Mesenchymal stem cell (in vitro differentiated cells and primary cell): ENCODE results near the gene RHBDL1.
A peak's percentile ranks its signal among the peaks of the same experiment; 100 is the strongest.

Source experiments
- DNase-seq: peaks from one replicate; pipeline ENCODE4 v3.0.0-alpha.2; 2013
- H2AFZ ChIP-seq: one replicate; pipeline ENCODE4 v1.6.1; 2013; ENCODE audit warnings: low read depth, mild to moderate bottlenecking, control low read depth, inconsistent platforms, low read length, moderate library complexity
- H2AK5ac ChIP-seq: 2 replicates; pipeline ENCODE4 v1.6.1; 2013; ENCODE audit warnings: low read length, moderate library complexity, mild to moderate bottlenecking, inconsistent platforms; ENCODE audit not compliant: severe bottlenecking
- H2BK120ac ChIP-seq: one replicate; pipeline ENCODE4 v1.6.1; 2013; ENCODE audit warnings: low read depth, mild to moderate bottlenecking, inconsistent platforms, low read length, moderate library complexity
- H2BK12ac ChIP-seq, 2 experiments: one replicate each; pipeline ENCODE4 v1.6.1; 2013; ENCODE audit warnings: inconsistent platforms in 2 of 2, low read length in 2 of 2, mild to moderate bottlenecking in 2 of 2, moderate library complexity in 2 of 2, control low read depth in 1 of 2
- H2BK15ac ChIP-seq: one replicate; pipeline ENCODE4 v1.6.1; 2013; ENCODE audit warnings: mild to moderate bottlenecking, low read depth, inconsistent platforms; ENCODE audit not compliant: poor library complexity, severe bottlenecking
- H2BK5ac ChIP-seq: 2 replicates; pipeline ENCODE4 v1.6.1; 2013; ENCODE audit warnings: low read depth, mild to moderate bottlenecking, low read length, control low read depth, inconsistent platforms; ENCODE audit not compliant: poor library complexity, severe bottlenecking
- H3K14ac ChIP-seq, 2 experiments: one replicate each; pipeline ENCODE4 v1.6.1; 2013; ENCODE audit warnings: inconsistent platforms in 2 of 2, low read length in 2 of 2, control low read depth in 1 of 2, mild to moderate bottlenecking in 1 of 2, moderate library complexity in 1 of 2
- H3K18ac ChIP-seq, 2 experiments: one replicate each; pipeline ENCODE4 v1.6.1; 2013; ENCODE audit warnings: inconsistent platforms in 2 of 2, low read length in 2 of 2, control low read depth in 1 of 2, low read depth in 1 of 2, mild to moderate bottlenecking in 1 of 2
- H3K23ac ChIP-seq, 2 experiments: one replicate each; pipeline ENCODE4 v1.6.1; 2013; ENCODE audit warnings: inconsistent platforms in 2 of 2, low read length in 2 of 2, mild to moderate bottlenecking in 2 of 2, moderate library complexity in 2 of 2, control low read depth in 1 of 2
- H3K27ac ChIP-seq: 2 replicates; pipeline ENCODE4 v1.5.1; 2013; ENCODE audit warnings: mild to moderate bottlenecking, moderate library complexity, low read length, control low read depth, inconsistent platforms; ENCODE audit not compliant: poor library complexity, severe bottlenecking
- H3K27me3 ChIP-seq, 2 experiments: 2 replicates each; pipeline versions ENCODE4 v1.6.1 to v1.7.0; 2013; ENCODE audit warnings: low read length in 2 of 2, mild to moderate bottlenecking in 2 of 2, moderate library complexity in 2 of 2, control low read depth in 1 of 2, inconsistent platforms in 1 of 2; ENCODE audit not compliant: control insufficient read depth in 1 of 2, insufficient read depth in 1 of 2
- H3K36me3 ChIP-seq, 2 experiments: 2 replicates each; pipeline versions ENCODE4 v1.6.1 to v1.7.0; 2013; ENCODE audit warnings: low read length in 2 of 2, control low read depth in 1 of 2, inconsistent platforms in 1 of 2, low read depth in 1 of 2, mild to moderate bottlenecking in 1 of 2; ENCODE audit not compliant: insufficient read depth in 2 of 2, control insufficient read depth in 1 of 2
- H3K4ac ChIP-seq, 2 experiments: one replicate each; pipeline ENCODE4 v1.6.1; 2013; ENCODE audit warnings: inconsistent platforms in 2 of 2, low read length in 2 of 2, mild to moderate bottlenecking in 2 of 2, moderate library complexity in 2 of 2, control low read depth in 1 of 2, low read depth in 1 of 2
- H3K4me1 ChIP-seq: 2 replicates; pipeline ENCODE4 v1.6.1; 2013; ENCODE audit warnings: low read depth, low read length, control low read depth; ENCODE audit not compliant: control insufficient read depth, insufficient read depth
- H3K4me2 ChIP-seq: 2 replicates; pipeline ENCODE4 v1.6.1; 2013; ENCODE audit warnings: low read length, mild to moderate bottlenecking, inconsistent platforms; ENCODE audit not compliant: poor library complexity, severe bottlenecking
- H3K4me3 ChIP-seq, 2 experiments: 2 replicates each; pipeline versions ENCODE4 v1.5.1 to v1.7.0; 2013; ENCODE audit warnings: low read length in 2 of 2, mild to moderate bottlenecking in 2 of 2, control low read depth in 1 of 2, low read depth in 1 of 2; ENCODE audit not compliant: insufficient read depth in 1 of 2
- H3K79me1 ChIP-seq: replicated peaks from 2 replicates; pipeline ENCODE4 v1.6.1; 2013; ENCODE audit warnings: mild to moderate bottlenecking, control low read depth, low read length, inconsistent platforms; ENCODE audit not compliant: poor library complexity, severe bottlenecking
- H3K9ac ChIP-seq: 2 replicates; pipeline ENCODE4 v1.7.0; 2013; ENCODE audit warnings: mild to moderate bottlenecking, low read length, moderate library complexity
- H3K9me3 ChIP-seq: 2 replicates; pipeline ENCODE4 v1.7.0; 2013; ENCODE audit warnings: mild to moderate bottlenecking, low read length; ENCODE audit not compliant: control insufficient read depth
- H4K8ac ChIP-seq: one replicate; pipeline ENCODE4 v1.6.1; 2013; ENCODE audit warnings: inconsistent platforms, mild to moderate bottlenecking, low read length, moderate library complexity
- H4K91ac ChIP-seq: one replicate; pipeline ENCODE4 v1.6.1; 2013; ENCODE audit warnings: mild to moderate bottlenecking, low read length, inconsistent platforms
- WGBS: methylation state at CpG from one replicate; pipeline ENCODE4 v1.1.7; 2013; ENCODE audit warnings: mixed read lengths; 5-methylcytosine and 5-hydroxymethylcytosine counted together

RHBDL1 gene

DNA sequence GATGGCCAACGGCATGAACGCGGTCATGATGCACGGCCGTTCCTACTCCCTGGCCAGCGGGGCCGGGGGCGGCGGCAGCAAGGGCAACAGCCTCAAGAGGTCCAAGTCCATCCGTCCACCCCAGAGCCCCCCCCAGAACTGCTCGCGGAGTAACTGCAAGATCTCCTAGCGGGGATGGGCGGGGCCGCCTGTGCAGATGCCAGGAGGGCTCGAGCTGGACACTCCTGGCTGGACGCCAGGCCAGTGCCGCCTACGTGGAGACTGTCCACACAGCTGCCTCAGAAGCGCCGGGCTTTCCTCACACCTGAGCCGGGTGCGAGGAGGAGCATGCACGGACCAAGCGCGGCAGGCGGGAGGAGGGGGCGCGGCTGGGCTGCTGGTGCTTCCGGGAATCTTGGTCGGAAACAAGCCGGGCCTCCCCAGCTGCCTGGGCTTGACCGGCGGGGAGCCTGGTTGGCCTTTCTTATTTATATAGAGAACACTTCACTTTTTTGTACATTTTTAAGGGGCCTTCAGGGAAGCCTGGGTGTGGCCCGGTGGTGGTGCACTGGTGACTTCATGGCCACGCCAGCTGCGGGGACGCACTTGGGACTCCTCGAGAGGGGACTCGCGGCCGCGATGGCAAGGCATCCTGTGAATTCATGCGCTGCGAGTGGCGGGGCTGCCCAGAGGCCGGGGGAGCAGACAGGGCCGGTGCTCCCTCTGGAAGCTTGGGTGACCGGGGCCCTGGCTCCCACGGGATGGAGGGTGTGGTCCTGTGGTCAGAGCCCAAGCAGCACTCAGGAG lies 47.8 kb upstream of the RHBDL1 start:
- H2BK5ac ChIP-seq, result no peak overlapping the region
- H3K27ac ChIP-seq, result no peak overlapping the region
- H2AFZ ChIP-seq, result no peak overlapping the region
- no peak overlapping the region for H4K8ac ChIP-seq
- peak overlapping the region in 1 of 2 experiments; percentile 75 for H2BK12ac ChIP-seq
- no peak overlapping the region for H3K4me2 ChIP-seq
- peaks cover 52% of the 10 kb centered on the region for H3K4me1 ChIP-seq
- H3K4ac ChIP-seq, result peak overlapping the region in 1 of 2 experiments; percentile 1
- H3K18ac ChIP-seq, result peak overlapping the region in 1 of 2 experiments; percentile 66
- peaks cover 12% of the 10 kb centered on the region for H3K79me1 ChIP-seq
- peaks cover 4 to 50% of the 10 kb centered on the region in 2 experiments for H3K36me3 ChIP-seq
- peak overlapping the region; percentile 66 for H4K91ac ChIP-seq
- no peak overlapping the region for H2AK5ac ChIP-seq
- peak overlapping the region; percentile 24 for H2BK120ac ChIP-seq
- DNase-seq, result no peak
- H3K27me3 ChIP-seq, result no peaks in the 10 kb centered on the region
- H3K23ac ChIP-seq, result no peak overlapping the region
- peak overlapping the region; percentile 26 for H3K9ac ChIP-seq
- no peak overlapping the region for H3K14ac ChIP-seq
- H3K4me3 ChIP-seq, result no peak overlapping the region
- WGBS, result 88% methylated on average over 41 of the region's 50 CpGs
- no peak overlapping the region for H2BK15ac ChIP-seq
- H3K9me3 ChIP-seq, result no peaks in the 10 kb centered on the region

DNA sequence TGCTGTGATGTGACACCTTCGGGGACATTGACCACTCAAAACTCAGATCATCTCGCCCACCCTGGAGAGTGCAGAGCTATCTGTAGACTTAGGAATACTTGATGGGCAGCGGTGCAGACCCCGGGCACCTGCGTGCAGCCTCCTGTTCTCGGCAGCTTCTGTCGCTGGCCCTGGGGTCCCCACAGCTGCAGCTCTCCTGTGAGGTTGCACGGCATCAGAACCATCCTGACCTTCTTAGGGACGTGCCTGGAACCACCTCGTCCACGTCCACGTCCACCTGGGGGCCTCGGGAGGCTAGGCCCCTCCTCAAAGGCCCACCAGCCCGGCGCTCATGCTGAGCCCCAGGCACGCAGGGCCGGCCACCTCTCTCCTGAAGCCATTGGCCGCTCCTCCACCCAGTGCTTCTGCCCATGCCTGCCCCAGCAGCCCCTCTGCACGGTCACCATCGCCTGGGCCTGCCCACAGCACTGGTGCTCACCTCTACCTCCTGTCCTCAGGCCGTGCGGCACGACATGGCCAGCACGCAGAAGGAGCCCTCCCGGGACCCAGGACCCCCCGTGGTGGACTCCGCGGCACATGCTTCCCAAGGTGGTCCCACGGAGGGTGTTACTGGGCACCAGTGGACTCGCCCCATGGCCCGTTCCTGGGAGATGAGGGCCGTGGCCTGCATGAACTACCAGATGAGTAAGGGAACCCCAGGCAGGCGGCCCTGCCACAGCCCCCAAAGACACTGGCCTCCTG lies 47.0 kb upstream of the RHBDL1 start:
- Histone ChIP-seq H3K27ac (no peak overlapping the region), H4K91ac (peak overlapping the region; percentile 66), H3K18ac (no peak overlapping the region), H2AFZ (peak overlapping the region; percentile 1), H2BK15ac (peak overlapping the region; percentile 65), H3K36me3 (peaks cover 4 to 58% of the 10 kb centered on the region in 2 experiments), H3K4me2 (no peak overlapping the region), H2AK5ac (no peak overlapping the region), H3K79me1 (peaks cover 11% of the 10 kb centered on the region), H2BK5ac (no peak overlapping the region), H3K9me3 (no peaks in the 10 kb centered on the region), H3K27me3 (no peaks in the 10 kb centered on the region), H3K23ac (no peak overlapping the region), H3K14ac (no peak overlapping the region), H3K9ac (no peak overlapping the region), H3K4me1 (peaks cover 57% of the 10 kb centered on the region), H4K8ac (peak overlapping the region; percentile 5), H3K4me3 (no peak overlapping the region), H2BK12ac (peak overlapping the region; percentile 61 to 75), H2BK120ac (no peak overlapping the region), H3K4ac (peak overlapping the region in 1 of 2 experiments; percentile 17)
- 96% methylated on average over 33 of the region's 33 CpGs for WGBS
- DNase-seq, result no peak

DNA sequence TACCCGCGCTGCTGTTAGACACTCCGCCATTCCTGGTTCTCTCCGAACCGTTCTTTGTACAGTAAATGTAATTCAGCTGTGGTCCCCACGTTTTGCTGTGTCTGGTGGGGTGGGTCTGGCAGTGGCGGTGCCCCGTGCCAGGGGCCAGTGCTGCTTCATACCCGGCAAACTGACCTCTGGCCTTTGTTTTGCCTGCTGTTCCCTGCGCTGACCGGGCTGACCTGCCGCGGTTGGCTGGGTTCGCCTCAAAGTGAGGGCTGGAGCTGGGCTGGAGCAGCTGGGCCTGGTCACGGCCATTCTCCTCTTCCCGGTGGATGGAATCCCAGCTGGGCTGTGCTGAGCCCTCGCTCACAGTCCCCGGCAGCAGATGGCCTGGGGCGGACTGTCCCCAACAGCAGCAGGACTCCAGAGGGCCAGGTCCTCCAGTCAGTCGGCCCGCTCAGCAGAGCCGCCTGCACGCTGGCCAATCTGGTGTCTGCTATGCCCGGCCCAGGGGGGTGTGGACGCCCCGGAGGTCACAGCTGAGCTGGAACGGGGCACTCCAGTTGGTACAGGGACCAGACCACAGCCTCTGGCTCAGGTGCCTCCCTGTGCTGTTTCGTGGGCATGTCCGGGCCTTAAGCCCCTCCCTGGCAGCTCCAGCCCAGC lies 46.2 kb upstream of the RHBDL1 start:
- peaks cover 8 to 66% of the 10 kb centered on the region in 2 experiments for H3K36me3 ChIP-seq
- no peaks in the 10 kb centered on the region for H3K9me3 ChIP-seq
- H2BK12ac ChIP-seq, result peak overlapping the region; percentile 61 to 88
- no peaks in the 10 kb centered on the region for H3K27me3 ChIP-seq
- no peak overlapping the region for H2AK5ac ChIP-seq
- no peak overlapping the region for H2BK5ac ChIP-seq
- H2BK15ac ChIP-seq, result no peak overlapping the region
- H3K27ac ChIP-seq, result no peak overlapping the region
- no peak overlapping the region for H3K4me2 ChIP-seq
- peak; percentile 44 for DNase-seq
- peak overlapping the region; percentile 5 to 58 for H3K4ac ChIP-seq
- H2BK120ac ChIP-seq, result peak overlapping the region; percentile 27
- H3K18ac ChIP-seq, result peak overlapping the region in 1 of 2 experiments; percentile 91
- H4K8ac ChIP-seq, result peak overlapping the region; percentile 66
- no peak overlapping the region for H2AFZ ChIP-seq
- peaks cover 59% of the 10 kb centered on the region for H3K4me1 ChIP-seq
- H3K9ac ChIP-seq, result no peak overlapping the region
- peak overlapping the region in 1 of 2 experiments; percentile 17 for H3K4me3 ChIP-seq
- WGBS, result 46% methylated on average over 29 of the region's 29 CpGs
- H3K23ac ChIP-seq, result peak overlapping the region in 1 of 2 experiments; percentile 78
- peaks cover 11% of the 10 kb centered on the region for H3K79me1 ChIP-seq
- peak overlapping the region in 1 of 2 experiments; percentile 71 for H3K14ac ChIP-seq
- H4K91ac ChIP-seq, result peak overlapping the region; percentile 22
